H1 (cell line): ENCODE data around the gene CTTNBP2NL. TPM values are rescaled to one million over a fixed set of nuclear protein-coding genes. Genes with fewer than 3 reads are reported as not detected.

Source experiments
- CTCF ChIA-PET: fragments of 300-600 bp; sonication (Branson Sonifier 250); formaldehyde crosslinking; loops from one replicate; lab custom pipeline; 2021; ENCODE audit not compliant: partially characterized antibody; lab: Charles Lee
- POLR2A ChIA-PET: fragments of 300-600 bp; sonication (Branson Sonifier 250); formaldehyde crosslinking; loops from one replicate; lab custom pipeline; 2021; ENCODE audit warnings: inconsistent platforms; ENCODE audit not compliant: partially characterized antibody; lab: Charles Lee
- DNase-seq, 2 experiments: peaks; one replicate each; pipeline versions ENCODE4 v3.0.0 to v3.0.0-alpha.2; 2010 to 2022; ENCODE audit warnings: low spot score in 2 of 2, low read depth in 1 of 2, mixed read lengths in 1 of 2
- FAIRE-seq: peaks from 2 replicates; lab custom pipeline; 2011; peaks lifted over from hg19 to GRCh38; lab: Jason Lieb, UNC
- H2AFZ ChIP-seq: 2 replicates; pipeline ENCODE4 v1.8.1; 2012; ENCODE audit warnings: low read length, inconsistent platforms
- H2AK5ac ChIP-seq: 2 replicates; pipeline ENCODE4 v1.6.1; 2013; ENCODE audit warnings: low read depth, low read length
- H2BK120ac ChIP-seq: replicated peaks from 2 replicates; pipeline ENCODE3; 2013; ENCODE audit warnings: low read depth, low read length, inconsistent platforms
- H2BK12ac ChIP-seq: 2 replicates; pipeline ENCODE4 v1.6.1; 2013; ENCODE audit warnings: low read depth, low read length
- H2BK15ac ChIP-seq: 2 replicates; pipeline ENCODE4 v1.6.1; 2013; ENCODE audit warnings: low read length
- H2BK20ac ChIP-seq: 2 replicates; pipeline ENCODE4 v1.6.1; 2013; ENCODE audit warnings: low read length
- H2BK5ac ChIP-seq: 2 replicates; pipeline ENCODE4 v1.6.1; 2013; ENCODE audit warnings: low read depth, low read length
- H3K14ac ChIP-seq: 2 replicates; pipeline ENCODE4 v1.6.1; 2013; ENCODE audit warnings: inconsistent platforms; ENCODE audit not compliant: insufficient read length
- H3K18ac ChIP-seq: 2 replicates; pipeline ENCODE4 v1.6.1; 2013; ENCODE audit warnings: low read length; ENCODE audit errors: extremely low read depth
- H3K23ac ChIP-seq: 2 replicates; pipeline ENCODE4 v1.6.1; 2013; ENCODE audit warnings: inconsistent platforms; ENCODE audit not compliant: insufficient read length
- H3K23me2 ChIP-seq: 2 replicates; pipeline ENCODE4 v1.6.1; 2013; ENCODE audit warnings: low read depth, low read length
- H3K27ac ChIP-seq: 2 replicates; pipeline ENCODE4 v1.6.1; 2011; ENCODE audit warnings: low read depth, low read length, inconsistent platforms
- H3K27me3 ChIP-seq, 4 experiments: replicated peaks in 1 of 4; 1 replicate in 1 of 4; 2 replicates in 3 of 4; pipeline versions ENCODE4 v1.6.1 to v1.8.1; 2011 to 2013; ENCODE audit warnings: low read length in 3 of 4, mild to moderate bottlenecking in 3 of 4, inconsistent platforms in 2 of 4, mixed read lengths in 2 of 4, moderate library complexity in 1 of 4; ENCODE audit not compliant: control insufficient read depth in 3 of 4, insufficient read depth in 3 of 4; ENCODE audit errors: extremely low read depth in 1 of 4
- H3K36me3 ChIP-seq, 4 experiments: 2 replicates each; pipeline versions ENCODE4 v1.6.1 to v1.8.1; 2011 to 2013; ENCODE audit warnings: mild to moderate bottlenecking in 4 of 4, low read length in 3 of 4, moderate library complexity in 2 of 4, control low read depth in 1 of 4, inconsistent platforms in 1 of 4; ENCODE audit not compliant: insufficient read depth in 4 of 4, control insufficient read depth in 2 of 4
- H3K4ac ChIP-seq: replicated peaks from 2 replicates; pipeline ENCODE3; 2013; ENCODE audit warnings: low read length, low read depth, mixed read lengths, inconsistent platforms; ENCODE audit not compliant: insufficient read length
- H3K4me1 ChIP-seq, 4 experiments: replicated peaks in 1 of 4; 1 replicate in 1 of 4; 2 replicates in 3 of 4; pipeline versions ENCODE4 v1.6.1 to v1.8.1; 2011 to 2013; ENCODE audit warnings: low read length in 3 of 4, inconsistent platforms in 2 of 4, mixed read lengths in 1 of 4; ENCODE audit not compliant: insufficient read depth in 4 of 4, control insufficient read depth in 3 of 4
- H3K4me2 ChIP-seq, 2 experiments: 2 replicates each; pipeline versions ENCODE4 v1.6.1 to v1.8.1; 2011 to 2013; ENCODE audit warnings: low read depth in 2 of 2, low read length in 2 of 2, control low read depth in 1 of 2, inconsistent platforms in 1 of 2, mild to moderate bottlenecking in 1 of 2; ENCODE audit not compliant: insufficient read depth in 1 of 2
- H3K4me3 ChIP-seq, 4 experiments: fragments of 200-600, 300-600 bp in 1 of 4; sonication (generic), shearing (Covaris generic), sonication (Bioruptor Twin) in 1 of 4; 2 replicates each; pipeline versions ENCODE4 v1.5.1 to v1.8.1; 2011 to 2016; ENCODE audit warnings: low read length in 4 of 4, low read depth in 3 of 4, control low read depth in 2 of 4, inconsistent platforms in 2 of 4, mild to moderate bottlenecking in 2 of 4, mixed read lengths in 1 of 4, moderate library complexity in 1 of 4; ENCODE audit not compliant: insufficient read depth in 2 of 4; ENCODE audit errors: extremely low read depth in 1 of 4
- H3K56ac ChIP-seq: replicated peaks from 2 replicates; pipeline ENCODE3; 2013; ENCODE audit warnings: low read depth, mild to moderate bottlenecking, mixed read lengths, low read length, inconsistent platforms; ENCODE audit not compliant: insufficient read length
- H3K79me1 ChIP-seq: 2 replicates; pipeline ENCODE4 v1.6.1; 2013; ENCODE audit warnings: low read depth, low read length, control low read depth
- H3K79me2 ChIP-seq, 2 experiments: 2 replicates each; pipeline versions ENCODE4 v1.6.1 to v1.8.1; 2012 to 2013; ENCODE audit warnings: low read length in 2 of 2, mild to moderate bottlenecking in 2 of 2, inconsistent platforms in 1 of 2; ENCODE audit not compliant: insufficient read depth in 2 of 2, control insufficient read depth in 1 of 2
- H3K9ac ChIP-seq, 4 experiments: replicated peaks in 1 of 4; 1 replicate in 1 of 4; 2 replicates in 3 of 4; pipeline versions ENCODE4 v1.6.1 to v1.8.1; 2011 to 2013; ENCODE audit warnings: low read depth in 3 of 4, low read length in 3 of 4, control low read depth in 2 of 4, mild to moderate bottlenecking in 2 of 4, moderate library complexity in 2 of 4, inconsistent platforms in 1 of 4; ENCODE audit errors: extremely low read depth in 1 of 4
- H3K9me3 ChIP-seq, 2 experiments: 2 replicates each; pipeline versions ENCODE4 v1.6.1 to v1.8.1; 2012 to 2013; ENCODE audit warnings: mild to moderate bottlenecking in 2 of 2, moderate library complexity in 2 of 2, control low read depth in 1 of 2, inconsistent platforms in 1 of 2, low read depth in 1 of 2, low read length in 1 of 2, mixed read lengths in 1 of 2; ENCODE audit not compliant: insufficient read depth in 2 of 2
- H4K20me1 ChIP-seq, 2 experiments: replicated peaks in 1 of 2; 2 replicates each; pipeline versions ENCODE3 to v1.8.1; 2011 to 2013; ENCODE audit warnings: inconsistent platforms in 2 of 2, low read length in 2 of 2, mild to moderate bottlenecking in 1 of 2; ENCODE audit not compliant: insufficient read depth in 2 of 2, control insufficient read depth in 1 of 2
- H4K5ac ChIP-seq: 2 replicates; pipeline ENCODE4 v1.6.1; 2013; ENCODE audit warnings: low read length, low read depth, mixed read lengths, inconsistent platforms; ENCODE audit not compliant: insufficient read length
- H4K8ac ChIP-seq: 2 replicates; pipeline ENCODE4 v1.8.0; 2013; ENCODE audit warnings: mild to moderate bottlenecking, moderate library complexity, low read length, inconsistent platforms; ENCODE audit not compliant: insufficient read depth; ENCODE audit errors: extremely low read depth
- H4K91ac ChIP-seq: replicated peaks from 2 replicates; pipeline ENCODE3; 2013; ENCODE audit warnings: low read length, mixed read lengths, inconsistent platforms; ENCODE audit not compliant: insufficient read length
- BCL11A ChIP-seq, 2 experiments: IDR thresholded peaks; one replicate each; pipeline ENCODE4 v1.6.1; 2011; ENCODE audit warnings: low read depth in 2 of 2, low read length in 2 of 2, mild to moderate bottlenecking in 2 of 2
- CTBP2 ChIP-seq: IDR thresholded peaks from 2 replicates; pipeline ENCODE4 v1.7.0; 2011; ENCODE audit warnings: borderline replicate concordance, mild to moderate bottlenecking, moderate library complexity, mixed read lengths, low read length; ENCODE audit not compliant: insufficient read depth, insufficient read length
- EGR1 ChIP-seq: IDR thresholded peaks from 2 replicates; pipeline ENCODE4 v1.6.1; 2011; ENCODE audit warnings: low read depth, low read length, borderline replicate concordance
- GABPA ChIP-seq: IDR thresholded peaks from 2 replicates; pipeline ENCODE4 v1.6.1; 2011; ENCODE audit warnings: mild to moderate bottlenecking, low read length, moderate library complexity, borderline replicate concordance; ENCODE audit not compliant: insufficient read depth
- HDAC2 ChIP-seq, 2 experiments: fragments of 300-600 bp in 1 of 2; sonication (generic) in 1 of 2; IDR thresholded peaks; 2 replicates each; pipeline ENCODE4 v1.6.1; 2011 to 2012; ENCODE audit warnings: low read depth in 2 of 2, low read length in 2 of 2, mild to moderate bottlenecking in 2 of 2, moderate library complexity in 2 of 2, borderline replicate concordance in 1 of 2, inconsistent platforms in 1 of 2
- HDAC6 ChIP-seq: IDR thresholded peaks from one replicate; pipeline ENCODE4 v1.7.1; 2012; ENCODE audit warnings: low read depth, mild to moderate bottlenecking, inconsistent platforms, low read length, moderate library complexity
- KDM4A ChIP-seq: IDR thresholded peaks from one replicate; pipeline ENCODE4 v1.7.1; 2012; ENCODE audit warnings: low read depth, mild to moderate bottlenecking, moderate library complexity, low read length, inconsistent platforms; ENCODE audit not compliant: severe bottlenecking
- NRF1 ChIP-seq: IDR thresholded peaks from 2 replicates; pipeline ENCODE4 v1.6.1; 2011; ENCODE audit warnings: mild to moderate bottlenecking, low read depth, low read length, improper control_type of control experiment
- POLR2AphosphoS5 ChIP-seq: IDR thresholded peaks from 2 replicates; pipeline ENCODE4 v1.6.1; 2011; ENCODE audit warnings: low read depth, low read length
- SIRT6 ChIP-seq: IDR thresholded peaks from one replicate; pipeline ENCODE4 v1.7.1; 2012; ENCODE audit warnings: low read length, inconsistent platforms
- SP2 ChIP-seq: IDR thresholded peaks from 2 replicates; pipeline ENCODE4 v1.6.1; 2012; ENCODE audit warnings: mild to moderate bottlenecking, low read length, inconsistent platforms
- SRF ChIP-seq: IDR thresholded peaks from 2 replicates; pipeline ENCODE4 v1.6.1; 2011; ENCODE audit warnings: mild to moderate bottlenecking, low read depth, low read length, moderate library complexity
- TBP ChIP-seq: IDR thresholded peaks from 2 replicates; pipeline ENCODE4 v1.6.1; 2011; ENCODE audit warnings: low read depth, low read length, improper control_type of control experiment
- TEAD4 ChIP-seq: IDR thresholded peaks from 2 replicates; pipeline ENCODE4 v1.6.1; 2012; ENCODE audit warnings: low read depth, low read length, inconsistent platforms, mixed read lengths
- WGBS, 2 experiments: shearing (Covaris generic) in 1 of 2; methylation state at CpG; one replicate each; pipeline versions ENCODE4 v1.1.6 to v1.1.7; 2013 to 2015; ENCODE audit warnings: low lambda C conversion rate in 2 of 2, mixed read lengths in 2 of 2, inconsistent platforms in 1 of 2, low coverage in 1 of 2, missing lambda C conversion rate in 1 of 2; ENCODE audit not compliant: insufficient replicate concordance in 2 of 2, insufficient coverage in 1 of 2, insufficient read length in 1 of 2; ENCODE audit errors: extremely low coverage in 1 of 2, missing lambda C conversion rate in 1 of 2; 5-methylcytosine and 5-hydroxymethylcytosine counted together
- polyA plus RNA-seq, 7 experiments: library from polyadenylated mRNA; depleted of rRNA in 3 of 7; stranded (reverse) in 5 of 7; unstranded in 2 of 7; fragments of >200 nt in 5 of 7; fragments of 200-250 nt in 2 of 7; gene quantifications; 1 replicate in 5 of 7; 2 replicates in 1 of 7; 4 replicates in 1 of 7; pipeline versions ENCODE4 v1.2.1 to v1.2.3, GENCODE V29; 2011 to 2013; ENCODE audit warnings: missing spikeins in 2 of 7, mixed read lengths in 2 of 7
- total RNA-seq: library from RNA; stranded (reverse); fragmentation: NEBNext Ultra II Directional; extraction: Animal tissue kit (Norgen Biotek cat#: 25700); gene quantifications from 2 replicates; pipeline ENCODE4 v1.2.1, GENCODE V29; 2021

The CTTNBP2NL gene
- total and polyA plus RNA-seq, 2 of the 8 experiments (the other 6 are each of a cell fraction or from before 2014, with no cell fraction given): 6.4 to 35.1 TPM

DNA sequence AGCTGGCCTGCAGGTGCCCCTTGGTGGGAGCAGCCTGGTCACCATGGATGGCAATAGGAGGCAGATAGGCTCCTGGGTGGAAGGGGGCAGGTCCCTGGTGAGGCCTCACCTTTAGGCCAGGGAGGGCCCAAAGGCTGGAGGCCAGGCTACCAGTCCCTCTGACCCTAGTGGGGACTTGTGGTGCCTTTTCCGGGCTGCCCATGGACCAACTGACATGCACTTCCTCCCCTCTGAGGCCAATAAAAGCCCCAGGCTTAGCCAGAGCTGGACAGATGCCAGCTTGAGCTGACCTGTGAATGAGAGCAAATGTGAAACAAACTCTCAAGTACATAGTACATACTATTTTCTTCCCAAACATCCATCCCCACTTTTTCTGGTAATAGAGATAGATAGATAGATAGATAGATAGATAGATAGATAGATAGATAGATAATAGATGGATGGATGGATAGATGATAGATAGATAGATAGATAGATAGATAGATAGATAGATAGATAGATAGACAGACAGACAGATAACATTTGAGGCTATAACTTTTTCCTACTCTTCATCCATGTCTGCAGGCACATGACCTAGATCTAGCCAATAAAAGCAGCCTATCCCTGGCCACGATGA is 9.2 kb upstream of the CTTNBP2NL start:
- CTCF ChIA-PET: interaction anchor here (0.9 to 1.7 kb wide), 3 partner anchors 8 to 323 kb away, joined by 4 to 5 read pairs (median 5); no protein-coding TSS in a partner anchor
- H2BK20ac ChIP-seq: no peak overlapping the region
- H3K4me2 ChIP-seq: no peak overlapping the region
- no peaks in the 10 kb centered on the region for H3K27me3 ChIP-seq
- H3K23ac ChIP-seq: no peak overlapping the region
- FAIRE-seq (no peak), DNase-seq (no peak)
- no peaks in the 10 kb centered on the region for H3K36me3 ChIP-seq
- H3K4ac ChIP-seq: no peak overlapping the region
- H3K56ac ChIP-seq: no peak overlapping the region
- no peaks in the 10 kb centered on the region for H3K79me1 ChIP-seq
- peak overlapping the region; percentile 71; the same call in 1 of the 2 replicates for H2BK5ac ChIP-seq
- peaks cover 0 to 4% (median 2%) of the 10 kb centered on the region in 4 experiments; a peak in 3 of 7 replicates for H3K4me1 ChIP-seq
- no peaks in the 10 kb centered on the region; the same call in 1 of the 2 replicates for H3K23me2 ChIP-seq
- 91% methylated on average over 2 of the region's 2 CpGs; no CpG with 5 or more reads in 1 of the 2 experiments for WGBS, 2 experiments
- H4K5ac ChIP-seq: no peak overlapping the region
- no peaks in the 10 kb centered on the region for H4K20me1 ChIP-seq
- no peak overlapping the region for H2BK15ac ChIP-seq
- no peak overlapping the region for H2AFZ ChIP-seq
- POLR2A ChIA-PET: no interaction called here
- H2BK12ac ChIP-seq: no peak overlapping the region
- no peak overlapping the region for H2BK120ac ChIP-seq
- H3K27ac ChIP-seq: no peak overlapping the region
- H2AK5ac ChIP-seq: no peak overlapping the region
- H3K79me2 ChIP-seq: no peaks in the 10 kb centered on the region
- no peak overlapping the region for H4K8ac ChIP-seq
- no peak overlapping the region for H3K14ac ChIP-seq
- H3K9ac ChIP-seq: no peak overlapping the region
- H3K18ac ChIP-seq: no peak overlapping the region
- H3K9me3 ChIP-seq: no peaks in the 10 kb centered on the region
- H4K91ac ChIP-seq: no peak overlapping the region
- no peak overlapping the region for H3K4me3 ChIP-seq
- TF ChIP-seq POLR2AphosphoS5 (no peak), KDM4A (no peak), SP2 (no peak), SIRT6 (no peak), BCL11A (IDR thresholded peaks at IDR 0.05; ENCODE audit: low read depth in 2 of 2, low read length in 2 of 2) (no peak), NRF1 (no peak), TEAD4 (no peak), TBP (no peak), CTBP2 (no peak), SRF (no peak), GABPA (no peak), EGR1 (no peak), HDAC2 (IDR thresholded peaks at IDR 0.05; ENCODE audit: borderline replicate concordance in 1 of 2, low read depth in 2 of 2, low read length in 2 of 2) (no peak), HDAC6 (no peak)
